ENCODE data around the gene RNF114.
A peak's percentile ranks its signal among the peaks of the same experiment; 100 is the strongest.

The RNF114 gene

GRCh38 chr20:49919009-49919408, 17.2 kb upstream of the RNF114 start:
- FAIRE-seq (no peak), DNase-seq (ENCODE audit: extremely low spot score, insufficient read length, low read depth) (no peak)

GRCh38 chr20:49919461-49919860, 16.7 kb upstream of the RNF114 start:
- FAIRE-seq (no peak), DNase-seq (ENCODE audit: extremely low spot score, insufficient read length, low read depth) (no peak)

GRCh38 chr20:49924247-49924646, 11.9 kb upstream of the RNF114 start:
- FAIRE-seq: no peak
- DNase-seq (ENCODE audit: extremely low spot score, insufficient read length, low read depth): no peak

- FAIRE-seq (no peak), DNase-seq (ENCODE audit: extremely low spot score, insufficient read length, low read depth) (no peak)
Measured at GRCh38 chr20:49925901-49926454, 10.2 kb upstream of the RNF114 start.

GRCh38 chr20:49928411-49929141, 7.6 kb upstream of the RNF114 start:
- FAIRE-seq (peak; percentile 18), DNase-seq (ENCODE audit: extremely low spot score, insufficient read length, low read depth) (peak; percentile 54)

- DNase-seq (ENCODE audit: extremely low spot score, insufficient read length, low read depth): no peak
- no peak for FAIRE-seq
Measured at GRCh38 chr20:49929142-49929494, 7.1 kb upstream of the RNF114 start.

- no peak for DNase-seq (ENCODE audit: extremely low spot score, insufficient read length, low read depth)
- no peak for FAIRE-seq
Measured at GRCh38 chr20:49935746-49936152, 448 bp upstream of the RNF114 start.

GRCh38 chr20:49937027-49937929, 1.1 kb downstream of the RNF114 start:
- FAIRE-seq (no peak), DNase-seq (ENCODE audit: extremely low spot score, insufficient read length, low read depth) (no peak)

- no peak for FAIRE-seq
- no peak for DNase-seq (ENCODE audit: extremely low spot score, insufficient read length, low read depth)
Measured at GRCh38 chr20:49938173-49939163, 2.3 kb downstream of the RNF114 start.

GRCh38 chr20:49941456-49941855, 5.3 kb downstream of the RNF114 start:
- FAIRE-seq (no peak), DNase-seq (ENCODE audit: extremely low spot score, insufficient read length, low read depth) (no peak)

- DNase-seq (ENCODE audit: extremely low spot score, insufficient read length, low read depth): no peak
- no peak for FAIRE-seq
Measured at GRCh38 chr20:49942303-49942702, 6.1 kb downstream of the RNF114 start.

GRCh38 chr20:49942942-49943341, 6.7 kb downstream of the RNF114 start:
- FAIRE-seq (no peak), DNase-seq (ENCODE audit: extremely low spot score, insufficient read length, low read depth) (no peak)

- no peak for FAIRE-seq
- DNase-seq (ENCODE audit: extremely low spot score, insufficient read length, low read depth): no peak
Measured at GRCh38 chr20:49945306-49945700, 9.1 kb downstream of the RNF114 start.

GRCh38 chr20:49945701-49946477, 9.7 kb downstream of the RNF114 start:
- DNase-seq (ENCODE audit: extremely low spot score, insufficient read length, low read depth): no peak
- no peak for FAIRE-seq

GRCh38 chr20:49948178-49948577, 12.0 kb downstream of the RNF114 start:
- DNase-seq (ENCODE audit: extremely low spot score, insufficient read length, low read depth) (no peak), FAIRE-seq (no peak)

GRCh38 chr20:49948809-49949507, 12.8 kb downstream of the RNF114 start:
- DNase-seq (ENCODE audit: extremely low spot score, insufficient read length, low read depth): no peak
- no peak for FAIRE-seq

- FAIRE-seq: no peak
- DNase-seq (ENCODE audit: extremely low spot score, insufficient read length, low read depth): no peak
Measured at GRCh38 chr20:49951151-49951550, 15.0 kb downstream of the RNF114 start.

- DNase-seq (ENCODE audit: extremely low spot score, insufficient read length, low read depth): no peak
- no peak for FAIRE-seq
Measured at GRCh38 chr20:49955167-49955566, 19.0 kb downstream of the RNF114 start.
